ENCODE results near the gene SLC24A3.

Gene SLC24A3

DNA sequence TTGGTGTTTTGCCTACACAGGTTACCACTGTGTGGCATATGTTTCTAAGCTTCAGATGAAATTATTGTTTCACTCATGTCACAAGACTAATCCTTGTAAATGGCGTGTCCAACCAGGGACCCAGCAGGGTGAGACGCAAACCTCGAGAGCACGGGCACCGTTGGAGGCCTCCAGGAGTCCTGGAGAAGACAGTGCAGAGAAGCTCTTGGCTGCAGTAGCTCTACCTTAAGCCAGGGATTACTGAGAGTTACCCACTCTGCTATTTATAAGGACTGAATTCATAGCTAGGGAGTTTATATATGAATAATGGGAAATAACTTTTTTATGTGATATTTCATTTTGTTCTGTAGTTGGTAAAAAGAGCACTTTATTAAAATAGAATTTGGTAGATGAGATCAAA lies 137.4 kb downstream of the SLC24A3 start:
- DNase-seq = no peak

DNA sequence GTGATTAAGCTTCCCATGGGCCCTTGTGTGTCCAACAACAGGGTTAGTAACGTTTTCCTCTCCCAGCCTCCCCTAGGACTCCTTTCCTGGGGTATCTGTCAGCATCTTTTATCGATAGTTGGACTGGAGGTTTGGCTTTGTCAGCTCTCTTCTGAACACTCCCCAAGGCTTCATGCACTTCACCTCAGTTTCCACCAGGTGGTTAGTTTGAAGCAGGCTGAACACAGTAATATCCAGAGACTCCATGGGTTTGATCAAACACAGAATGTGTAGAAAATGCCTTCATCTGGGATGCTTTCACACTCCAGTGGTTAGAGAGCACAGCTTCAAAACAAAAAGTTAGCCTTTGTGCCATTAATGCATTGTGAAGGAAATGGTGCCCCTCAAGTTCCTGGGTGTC lies 139.1 kb downstream of the SLC24A3 start:
- DNase-seq = no peak

DNA sequence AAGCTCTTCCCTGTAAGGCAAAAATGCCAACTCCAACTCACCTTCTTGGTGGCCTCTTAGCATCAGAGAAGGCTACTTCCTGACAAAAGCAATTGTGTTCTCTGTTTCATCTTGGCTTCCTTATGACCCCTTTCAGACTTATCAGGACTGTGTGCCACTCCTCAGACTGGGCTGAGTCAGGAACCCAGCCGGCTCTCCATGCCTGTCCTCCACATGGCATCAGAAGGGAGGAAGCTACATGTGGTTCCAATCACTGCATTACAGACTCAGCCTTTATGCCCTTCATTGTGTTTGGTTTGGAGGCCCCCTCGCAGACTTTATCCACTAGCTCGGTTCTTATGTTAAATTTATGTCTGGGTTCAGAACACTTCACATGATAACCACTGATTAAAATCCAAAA lies 142.5 kb downstream of the SLC24A3 start:
- DNase-seq = no peak

DNA sequence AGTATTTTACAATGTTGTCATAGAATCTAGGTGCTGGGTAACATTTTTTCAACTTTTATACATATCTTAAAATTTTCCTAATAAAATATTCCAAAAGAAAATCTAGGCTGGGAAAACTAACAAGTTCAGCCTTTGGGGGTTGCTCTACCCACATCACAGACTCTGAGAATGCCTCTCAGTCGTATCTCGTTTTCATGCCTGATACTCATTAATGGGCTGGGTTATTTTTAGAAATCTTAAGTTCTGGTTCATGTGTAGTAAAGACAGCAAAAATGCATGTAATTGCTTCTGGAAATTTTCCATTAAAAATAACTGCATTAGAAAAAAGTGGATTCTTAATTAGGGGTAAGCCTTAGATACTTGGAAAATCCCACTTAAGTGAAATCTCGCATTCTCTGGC lies 149.3 kb downstream of the SLC24A3 start:
- no peak for DNase-seq

DNA sequence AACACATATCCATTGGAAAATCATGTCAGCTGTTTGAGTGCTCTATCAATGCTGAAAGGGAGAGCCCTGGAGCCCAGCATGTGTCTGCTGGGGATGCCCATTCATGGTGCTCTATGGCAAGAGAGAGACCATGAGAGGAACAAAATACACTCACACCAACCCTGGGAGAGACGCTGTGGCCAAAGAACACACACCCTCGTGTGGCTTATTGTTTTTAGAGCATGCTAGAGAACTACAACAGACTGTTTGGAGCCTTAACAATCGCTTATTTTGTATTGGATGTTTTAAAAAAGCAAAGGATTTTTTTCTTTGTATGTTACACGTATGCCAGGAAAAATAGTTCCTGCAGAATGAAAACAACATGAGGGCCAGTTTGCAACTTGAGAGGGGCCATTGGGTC lies 151.0 kb downstream of the SLC24A3 start:
- DNase-seq = no peak

DNA sequence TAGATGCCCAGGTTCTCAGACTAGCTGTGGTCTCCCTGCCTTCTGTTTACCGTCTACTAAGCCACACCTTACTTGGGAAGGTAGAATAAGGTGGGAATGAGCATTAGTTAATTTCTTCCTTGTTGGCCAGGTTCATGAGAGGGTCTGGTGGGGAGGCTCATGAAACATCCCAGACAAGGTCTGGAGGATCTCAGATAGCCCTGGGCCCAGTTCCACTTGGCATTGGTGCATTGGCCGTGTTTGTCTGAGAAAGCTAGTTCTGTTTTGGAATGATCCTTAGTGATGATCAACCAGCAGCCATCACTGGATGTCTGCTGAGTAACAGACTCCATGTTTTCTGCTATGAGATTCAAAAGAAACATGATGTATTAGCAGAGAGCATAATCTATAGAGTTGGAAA lies 155.1 kb downstream of the SLC24A3 start:
- DNase-seq = no peak

DNA sequence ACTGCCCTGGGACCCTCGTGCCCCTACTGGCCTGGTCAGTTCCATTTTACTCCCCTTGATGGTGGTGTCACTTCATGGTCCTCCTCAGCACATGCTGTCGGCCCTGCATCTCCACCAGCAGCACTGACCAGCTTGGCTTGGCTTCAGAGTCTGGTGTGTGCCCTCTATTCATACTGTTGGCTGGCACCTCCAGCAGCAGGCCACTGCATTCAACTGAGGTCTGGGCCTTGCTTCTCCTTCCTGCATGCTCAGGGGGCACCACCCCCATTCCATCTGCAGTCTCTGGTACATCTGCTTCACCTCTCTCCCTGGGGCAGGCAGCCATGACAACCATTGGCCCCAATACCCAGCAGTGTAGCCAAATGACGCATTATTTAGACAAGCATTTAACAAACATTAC lies 155.9 kb downstream of the SLC24A3 start:
- DNase-seq = no peak

- peak; percentile 58 for DNase-seq
Measured at GRCh38 chr20:19370076-19371075, 157.9 kb downstream of the SLC24A3 start.

GRCh38 chr20:19371112-19371511 lies 158.7 kb downstream of the SLC24A3 start:
- DNase-seq = no peak

DNA sequence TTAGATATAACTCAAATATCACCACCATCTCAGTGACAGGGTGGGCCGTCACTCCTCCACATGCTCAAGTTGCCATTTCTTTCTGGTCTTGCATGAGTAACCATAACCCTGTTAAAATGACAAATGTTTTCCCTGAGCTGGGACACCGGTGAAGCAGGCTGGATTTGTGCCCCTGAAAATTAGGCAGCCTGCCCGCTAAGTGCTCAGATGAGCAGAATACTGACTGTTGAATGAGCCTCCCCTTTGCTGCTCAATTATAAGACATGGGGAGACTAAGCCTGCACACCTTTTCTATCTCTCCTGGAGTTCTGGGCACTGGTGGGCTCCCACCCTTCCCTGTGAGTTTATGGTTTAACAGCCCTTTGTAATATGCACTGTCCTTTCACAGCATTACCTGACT lies 161.8 kb downstream of the SLC24A3 start:
- no peak for DNase-seq

- no peak for DNase-seq
Measured at GRCh38 chr20:19375395-19375794, 163.0 kb downstream of the SLC24A3 start.

DNA sequence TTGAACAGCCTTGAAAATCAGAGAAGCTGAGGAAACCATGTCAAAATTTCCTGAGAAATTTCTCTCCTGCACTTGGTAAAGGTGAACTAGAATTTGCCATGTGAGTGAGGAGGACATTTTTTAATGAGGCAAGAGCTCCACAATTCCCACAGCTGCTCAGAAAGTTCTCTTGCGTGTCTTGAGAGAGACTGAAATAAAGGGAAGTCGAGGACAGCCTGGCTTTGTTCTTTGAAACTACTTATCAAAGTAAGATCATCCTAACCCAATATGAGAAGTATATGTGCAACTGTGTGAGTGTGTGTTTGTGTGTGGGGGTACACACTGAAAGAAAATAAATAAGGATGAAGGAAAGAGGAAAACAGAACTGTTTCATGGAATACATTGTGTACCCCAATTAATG lies 163.4 kb downstream of the SLC24A3 start:
- no peak for DNase-seq

GRCh38 chr20:19376451-19377229 lies 164.2 kb downstream of the SLC24A3 start:
- DNase-seq = no peak

- DNase-seq = no peak
Measured at GRCh38 chr20:19378058-19378457, 165.6 kb downstream of the SLC24A3 start.

DNA sequence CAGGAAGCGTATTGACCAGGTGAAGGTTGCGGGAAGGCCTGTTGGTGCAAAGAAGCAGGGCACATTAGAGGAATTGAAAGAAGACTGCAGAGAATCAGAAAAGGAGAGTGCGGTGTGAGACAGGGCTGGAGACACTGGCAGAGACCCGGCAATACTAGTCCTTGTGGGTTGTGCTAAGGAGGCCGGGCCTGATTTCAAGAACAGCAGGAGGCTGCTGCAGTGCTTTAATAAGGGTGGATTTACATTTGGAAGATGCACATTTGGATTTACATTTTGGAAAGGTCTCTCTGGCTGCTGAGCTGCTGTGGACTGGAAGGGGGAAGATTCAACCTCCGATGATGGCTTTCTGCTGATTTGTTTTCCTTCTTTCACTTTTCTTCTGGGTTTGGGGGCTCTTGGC lies 167.8 kb downstream of the SLC24A3 start:
- DNase-seq = no peak

DNA sequence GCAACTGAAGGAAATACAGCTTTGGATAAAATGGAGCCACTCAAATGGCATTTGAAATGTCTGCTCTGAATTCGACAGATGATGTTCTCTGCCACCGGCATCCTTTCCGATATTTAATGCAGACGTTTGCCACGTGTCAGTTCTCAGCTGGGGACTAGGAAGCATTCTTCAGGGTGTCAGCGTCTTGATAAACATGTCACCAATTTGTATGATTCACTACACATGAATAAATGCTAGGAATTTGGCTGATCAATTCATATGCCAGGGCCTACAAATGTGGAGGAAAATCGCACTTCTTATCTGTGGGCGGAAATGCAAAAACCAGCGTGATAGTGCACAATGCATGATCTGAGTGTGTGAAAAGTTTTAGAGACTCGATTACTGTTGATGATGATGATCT lies 169.5 kb downstream of the SLC24A3 start:
- no peak for DNase-seq

DNA sequence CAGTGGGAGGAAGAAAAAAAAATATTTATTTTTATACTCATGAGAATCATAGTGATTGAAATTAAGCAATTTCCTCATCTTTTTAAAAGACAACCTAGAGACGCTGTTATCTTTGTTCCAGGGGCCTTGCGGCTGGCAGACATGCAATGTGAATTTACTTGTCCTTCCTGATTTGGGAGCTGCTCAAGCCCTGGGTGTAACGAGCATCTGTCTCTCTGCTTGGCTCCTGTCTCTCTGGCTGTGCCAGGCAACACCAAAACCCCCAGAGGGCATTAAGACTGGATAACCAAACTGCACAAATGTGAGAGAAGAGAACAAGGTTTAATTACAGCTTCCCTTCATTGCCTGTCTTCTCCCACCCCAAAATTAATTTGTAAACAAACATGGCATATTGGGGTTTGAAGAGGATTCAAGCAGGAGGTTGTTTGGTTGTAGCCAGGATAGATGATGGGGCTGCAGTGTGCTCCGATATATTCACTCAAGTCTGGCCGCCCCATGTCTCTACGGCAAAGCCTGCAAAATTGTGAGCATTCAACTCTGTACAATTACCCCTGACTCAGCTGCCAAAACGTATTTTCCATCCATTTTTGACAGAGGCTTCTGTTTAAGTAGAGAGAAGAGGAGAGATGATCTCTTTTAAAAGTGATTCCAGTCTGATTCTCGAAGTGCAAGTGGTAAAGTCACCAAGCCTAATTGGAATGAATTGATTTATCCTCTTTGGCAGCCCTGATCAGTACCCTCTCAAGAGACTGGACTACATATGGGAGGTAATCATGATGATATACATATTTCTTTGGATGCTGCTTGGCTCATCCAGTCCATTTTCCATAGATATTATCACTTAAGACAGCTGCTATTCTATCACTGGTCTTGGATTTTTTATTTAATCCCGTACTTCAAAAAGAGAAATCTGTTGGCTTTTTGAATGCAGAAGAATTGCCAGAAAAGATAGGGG lies 170.2 kb downstream of the SLC24A3 start:
- DNase-seq = peak; percentile 15

- no peak for DNase-seq
Measured at GRCh38 chr20:19384940-19385339, 172.5 kb downstream of the SLC24A3 start.

DNA sequence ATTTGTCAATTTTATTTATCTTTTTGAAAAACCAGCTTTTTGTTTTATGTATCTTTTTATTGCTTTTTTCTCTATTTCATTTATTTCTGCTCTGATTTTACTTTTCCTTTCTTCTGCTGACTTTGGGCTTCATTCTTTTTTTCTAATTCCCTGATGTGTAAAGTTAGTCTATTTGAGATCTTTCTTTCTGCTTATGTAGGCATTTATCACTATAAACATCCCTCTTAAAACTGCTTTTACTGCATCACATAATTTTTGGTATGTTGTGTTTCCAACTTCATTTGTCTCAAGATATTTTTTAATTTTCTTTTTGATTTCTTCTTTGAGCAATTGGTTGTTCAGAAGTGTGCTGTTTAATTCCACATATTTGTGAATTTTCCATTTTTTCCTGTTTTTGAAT lies 174.8 kb downstream of the SLC24A3 start:
- no peak for DNase-seq

- no peak for DNase-seq
Measured at GRCh38 chr20:19392344-19393130, 180.1 kb downstream of the SLC24A3 start.

DNA sequence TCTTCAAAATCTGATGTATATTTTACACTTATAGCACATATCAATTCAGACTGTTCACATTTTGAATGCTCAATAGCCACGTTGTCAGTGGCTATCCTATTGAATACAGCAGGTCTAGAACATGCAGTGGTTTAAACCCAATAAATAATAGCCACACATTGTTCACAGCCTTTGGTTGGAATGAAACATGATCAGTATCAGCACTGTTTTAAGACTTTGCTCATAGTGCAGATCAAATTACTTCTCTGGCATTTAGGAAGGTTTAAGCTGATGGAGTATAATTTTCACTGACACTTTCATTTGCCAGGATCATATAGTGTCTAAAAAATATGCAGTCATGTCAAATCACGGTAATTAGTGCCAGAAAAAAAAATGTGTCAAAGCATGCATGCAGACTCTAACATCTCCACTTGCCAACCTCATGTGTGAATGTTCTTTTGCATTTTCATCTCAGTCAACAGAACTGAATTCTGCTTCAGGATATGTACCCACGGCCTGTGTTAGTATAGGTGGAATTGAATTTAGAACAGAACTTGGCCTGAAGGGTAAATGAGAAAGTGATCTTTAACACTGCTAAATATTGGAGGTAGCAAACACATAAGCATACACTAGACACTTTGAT lies 184.1 kb downstream of the SLC24A3 start:
- DNase-seq = no peak

- no peak for DNase-seq
Measured at GRCh38 chr20:19397226-19397625, 184.8 kb downstream of the SLC24A3 start.

Data from NCI-H1092 (cell line).